IMR-90 (cell line): ENCODE results near the gene RASSF8. TPM values are rescaled to one million over a fixed set of nuclear protein-coding genes. Genes with fewer than 3 reads are reported as not detected.

Source experiments
- ATAC-seq: fragments of 200-7000 bp; cut with Tn5 transposase; 2 replicates; pipeline ENCODE4 v1.9.1; 2020; ENCODE audit warnings: low read depth, mild to moderate bottlenecking, moderate library complexity
- BruUV-seq: library from RNA; stranded (reverse); fragments of 400-500 nt; replicated peaks from 2 replicates; lab custom pipeline; 2021; lab: Mats Ljungman, UMichigan
- CTCF ChIA-PET: fragments of 300-600 bp; formaldehyde crosslinking; extraction: SDS; loops from one replicate; lab custom pipeline; 2021; ENCODE audit warnings: antibody characterized with exemption; lab: Yijun Ruan, JAX
- POLR2A ChIA-PET: fragments of 300-600 bp; sonication (Branson Sonifier 250); formaldehyde crosslinking; loops from one replicate; lab custom pipeline; 2022; ENCODE audit warnings: antibody characterized with exemption; ENCODE audit not compliant: unreplicated experiment; lab: Charles Lee
- DNase-seq: peaks from one replicate; pipeline ENCODE4 v3.0.0; 2013
- H2AFZ ChIP-seq: replicated peaks from 2 replicates; pipeline ENCODE3; 2013; ENCODE audit warnings: low read length, mild to moderate bottlenecking; ENCODE audit not compliant: poor library complexity
- H2AK5ac ChIP-seq: 2 replicates; pipeline ENCODE4 v1.6.1; 2013; ENCODE audit warnings: low read depth, low read length, inconsistent platforms
- H2AK9ac ChIP-seq: replicated peaks from 2 replicates; pipeline ENCODE3; 2013; ENCODE audit warnings: mild to moderate bottlenecking, low read depth, low read length, moderate library complexity; ENCODE audit not compliant: poor library complexity
- H2BK120ac ChIP-seq: 2 replicates; pipeline ENCODE4 v1.6.1; 2013; ENCODE audit warnings: low read depth, low read length, inconsistent platforms
- H2BK15ac ChIP-seq: 3 replicates; pipeline ENCODE4 v1.6.1; 2013; ENCODE audit warnings: low read depth, low read length, inconsistent platforms
- H2BK20ac ChIP-seq: 2 replicates; pipeline ENCODE4 v1.6.1; 2013; ENCODE audit warnings: low read depth, mild to moderate bottlenecking, inconsistent platforms, low read length, moderate library complexity
- H2BK5ac ChIP-seq: 2 replicates; pipeline ENCODE4 v1.6.1; 2013; ENCODE audit warnings: mild to moderate bottlenecking, low read depth, low read length, inconsistent platforms; ENCODE audit not compliant: poor library complexity, severe bottlenecking
- H3K14ac ChIP-seq: replicated peaks from 2 replicates; pipeline ENCODE4 v1.6.1; 2013; ENCODE audit warnings: low read depth, low read length, inconsistent platforms
- H3K18ac ChIP-seq: 2 replicates; pipeline ENCODE4 v1.6.1; 2013; ENCODE audit warnings: low read depth, low read length, control low read depth
- H3K23ac ChIP-seq: 2 replicates; pipeline ENCODE4 v1.6.1; 2013; ENCODE audit warnings: low read depth, low read length, inconsistent platforms
- H3K27ac ChIP-seq: 2 replicates; pipeline ENCODE4 v1.5.1; 2013; ENCODE audit warnings: mild to moderate bottlenecking, control low read depth, low read length; ENCODE audit not compliant: insufficient read depth
- H3K27me3 ChIP-seq: 2 replicates; pipeline ENCODE4 v1.6.1; 2013; ENCODE audit warnings: low read length; ENCODE audit not compliant: control insufficient read depth, insufficient read depth
- H3K36me3 ChIP-seq: 2 replicates; pipeline ENCODE4 v1.6.1; 2013; ENCODE audit warnings: low read length, mixed read lengths; ENCODE audit not compliant: control insufficient read depth, insufficient read depth
- H3K4ac ChIP-seq: 2 replicates; pipeline ENCODE4 v1.6.1; 2013; ENCODE audit warnings: low read depth, low read length, inconsistent platforms
- H3K4me1 ChIP-seq: 2 replicates; pipeline ENCODE4 v1.6.1; 2013; ENCODE audit warnings: low read length, mixed read lengths; ENCODE audit not compliant: control insufficient read depth, insufficient read depth
- H3K4me2 ChIP-seq: 2 replicates; pipeline ENCODE4 v1.6.1; 2013; ENCODE audit warnings: low read depth, mild to moderate bottlenecking, control low read depth, low read length, moderate library complexity
- H3K4me3 ChIP-seq: 2 replicates; pipeline ENCODE4 v1.5.1; 2013; ENCODE audit warnings: low read depth, mild to moderate bottlenecking, control low read depth, low read length, moderate library complexity; ENCODE audit not compliant: insufficient read depth
- H3K56ac ChIP-seq: 2 replicates; pipeline ENCODE4 v1.6.1; 2013; ENCODE audit warnings: low read length, inconsistent platforms; ENCODE audit not compliant: insufficient read depth; ENCODE audit errors: extremely low read depth
- H3K79me1 ChIP-seq, 2 experiments: 2 replicates each; pipeline ENCODE4 v1.6.1; 2013; ENCODE audit warnings: low read length in 2 of 2, inconsistent platforms in 1 of 2, low read depth in 1 of 2
- H3K9ac ChIP-seq: 2 replicates; pipeline ENCODE4 v1.6.1; 2013; ENCODE audit warnings: low read depth, low read length, control low read depth
- H3K9me1 ChIP-seq: 2 replicates; pipeline ENCODE4 v1.6.1; 2013; ENCODE audit warnings: low read length, inconsistent platforms; ENCODE audit not compliant: insufficient read depth
- H3K9me3 ChIP-seq: 2 replicates; pipeline ENCODE4 v1.6.1; 2013; ENCODE audit warnings: low read length; ENCODE audit not compliant: control insufficient read depth, insufficient read depth
- H4K20me1 ChIP-seq: 2 replicates; pipeline ENCODE4 v1.6.1; 2013; ENCODE audit warnings: low read length, inconsistent platforms; ENCODE audit not compliant: insufficient read depth
- H4K5ac ChIP-seq: 2 replicates; pipeline ENCODE4 v1.6.1; 2013; ENCODE audit warnings: mild to moderate bottlenecking, low read depth, low read length, control low read depth
- H4K8ac ChIP-seq, 2 experiments: 2 replicates each; pipeline ENCODE4 v1.6.1; 2013; ENCODE audit warnings: low read depth in 2 of 2, low read length in 2 of 2, control low read depth in 1 of 2, inconsistent platforms in 1 of 2
- H4K91ac ChIP-seq: 2 replicates; pipeline ENCODE4 v1.6.1; 2013; ENCODE audit warnings: low read depth, low read length, inconsistent platforms; ENCODE audit not compliant: insufficient read depth
- BHLHE40 ChIP-seq: fragments of 150-350 bp; IDR thresholded peaks from 2 replicates; pipeline ENCODE4 v1.6.1; 2016; ENCODE audit warnings: mild to moderate bottlenecking, low read depth, low read length
- CEBPB ChIP-seq: IDR thresholded peaks from 2 replicates; pipeline ENCODE4 v1.6.1; 2012; ENCODE audit warnings: low read depth, low read length, improper control_type of control experiment
- CHD1 ChIP-seq: IDR thresholded peaks from 2 replicates; pipeline ENCODE4 v1.6.1; 2012; ENCODE audit warnings: low read depth, low read length, improper control_type of control experiment
- FOS ChIP-seq: fragments of 150-350 bp; IDR thresholded peaks from 2 replicates; pipeline ENCODE4 v1.6.1; 2016; ENCODE audit warnings: low read depth, low read length
- MAZ ChIP-seq: IDR thresholded peaks from 2 replicates; pipeline ENCODE4 v1.6.1; 2012; ENCODE audit warnings: low read depth, mild to moderate bottlenecking, low read length, improper control_type of control experiment, moderate library complexity, borderline replicate concordance
- MXI1 ChIP-seq: IDR thresholded peaks from 2 replicates; pipeline ENCODE4 v1.6.1; 2012; ENCODE audit warnings: low read depth, mild to moderate bottlenecking, low read length, moderate library complexity, borderline replicate concordance
- NFE2L2 ChIP-seq: fragments of 150-350 bp; IDR thresholded peaks from 2 replicates; pipeline ENCODE4 v1.6.1; 2016; ENCODE audit warnings: low read depth, mild to moderate bottlenecking, low read length
- POLR2A ChIP-seq: IDR thresholded peaks from 2 replicates; pipeline ENCODE4 v1.6.1; 2012; ENCODE audit warnings: mild to moderate bottlenecking, low read depth, low read length
- RCOR1 ChIP-seq: IDR thresholded peaks from 2 replicates; pipeline ENCODE4 v1.6.1; 2012; ENCODE audit warnings: mild to moderate bottlenecking, low read length, improper control_type of control experiment; ENCODE audit not compliant: insufficient replicate concordance
- SMC3 ChIP-seq: fragments of 150-350 bp; IDR thresholded peaks from 2 replicates; pipeline ENCODE4 v1.6.1; 2016; ENCODE audit warnings: low read depth, mild to moderate bottlenecking, antibody characterized with exemption, low read length, moderate library complexity
- WGBS, 2 experiments: methylation state at CpG; one replicate each; pipeline versions ENCODE4 v1.1.5 to v1.1.7; 2013; ENCODE audit warnings: missing lambda C conversion rate in 2 of 2; ENCODE audit not compliant: insufficient read length in 1 of 2; ENCODE audit errors: extremely low coverage in 2 of 2; 5-methylcytosine and 5-hydroxymethylcytosine counted together
- dilution Hi-C: fragments of 300-500 bp; cut with HindIII; formaldehyde crosslinking; loops from one replicate; pipeline ENCODE4 v1.14.3; 2018; ENCODE audit warnings: low sequenced_read_pairs; ENCODE audit not compliant: unreplicated experiment
- in situ Hi-C: fragments of 300-500 bp; cut with MboI; formaldehyde crosslinking; loops from 3 replicates; pipeline ENCODE4 v1.14.3; 2019; ENCODE audit warnings: low sequenced_read_pairs, inconsistent platforms, mixed read lengths
- intact Hi-C: fragments of 100-400 bp; cut with micrococcal nuclease; formaldehyde crosslinking; loops from 2 replicates; pipeline ENCODE4 v1.10.0; 2022
- polyA plus RNA-seq, 3 experiments: library from polyadenylated mRNA; depleted of rRNA; stranded (reverse); fragments of >200 nt; gene quantifications; 2 replicates each; pipeline ENCODE4 v1.2.3, GENCODE V29; 2012; ENCODE audit warnings: low replicate concordance in 1 of 3
- total RNA-seq: library from RNA; depleted of rRNA; stranded (reverse); fragments of >200 nt; gene quantifications from 2 replicates; pipeline ENCODE4 v1.2.3, GENCODE V29; 2012
- TF ChIP-seq, protein P1 (sequence below): fragments of 150-350 bp; IDR thresholded peaks from 2 replicates; pipeline ENCODE4 v1.6.1; 2016; ENCODE audit warnings: low read depth, mild to moderate bottlenecking, low read length, moderate library complexity, borderline replicate concordance
- TF ChIP-seq, protein P2 (sequence below): conservative IDR thresholded peaks from 2 replicates; pipeline ENCODE4 v1.5.1; 2012; ENCODE audit warnings: mild to moderate bottlenecking, low read depth, low read length, improper control_type of control experiment
- TF ChIP-seq, protein P3 (sequence below): fragments of 150-350 bp; IDR thresholded peaks from 2 replicates; pipeline ENCODE4 v1.6.1; 2017; ENCODE audit warnings: mild to moderate bottlenecking, antibody characterized with exemption, low read length, low read depth

RASSF8 gene
- total and polyA plus RNA-seq, 2 of the 4 experiments (the other 2 are of a cell fraction): 10.8 to 50.5 TPM

- Histone ChIP-seq H3K27ac (no peak overlapping the region), H4K91ac (no peak overlapping the region), H3K4me2 (peak overlapping the region; percentile 66), H3K4me3 (no peak overlapping the region), H3K18ac (no peak overlapping the region), H2BK120ac (peak overlapping the region; percentile 21; the same call in 1 of the 2 replicates), H2BK15ac (no peak overlapping the region; the same call in 1 of the 3 replicates), H3K4me1 (peaks cover 14% of the 10 kb centered on the region), H3K36me3 (no peaks in the 10 kb centered on the region), H4K5ac (no peak overlapping the region), H3K14ac (peak overlapping the region; percentile 53), H2AFZ (no peak overlapping the region), H3K9me1 (peaks cover 16% of the 10 kb centered on the region), H2BK20ac (no peak overlapping the region), H3K27me3 (no peaks in the 10 kb centered on the region), H4K8ac (0 out of 4 replicates have a peak overlapping the region, but pooled peaks of 1 of the 2 experiments have one; percentile 3), H4K20me1 (peaks cover 32% of the 10 kb centered on the region), H2BK5ac (no peak overlapping the region), H2AK5ac (0 out of 2 replicates have a peak overlapping the region, but pooled peaks have one; percentile 13), H3K23ac (peak overlapping the region; percentile 39; the same call in 1 of the 2 replicates), H3K9me3 (no peaks in the 10 kb centered on the region), H3K79me1 (peaks cover 38 to 60% of the 10 kb centered on the region in 2 experiments), H2AK9ac (no peak overlapping the region), H3K9ac (no peak overlapping the region), H3K56ac (no peak overlapping the region), H3K4ac (0 out of 2 replicates have a peak overlapping the region, but pooled peaks have one; percentile 6)
- in situ Hi-C loops: loop anchor here (25.0 kb wide), 2 partner anchors 806 to 1056 kb away; no protein-coding TSS in a partner anchor
- DNase-seq (no peak), ATAC-seq (peak; percentile 52)
- intact Hi-C loops: no loop called here
- no TSS peak for BruUV-seq
- CTCF ChIA-PET: interaction anchor here (0.7 kb wide), 1 partner anchor 11 kb away, joined by 3 read pairs; no protein-coding TSS in a partner anchor
- dilution Hi-C loops: no loop called here
- WGBS, 2 experiments: 60% methylated on average over 1 of the region's 10 CpGs; no CpG with 5 or more reads in 1 of the 2 experiments
- POLR2A ChIA-PET: no interaction called here
- TF ChIP-seq RCOR1: no peak
- TF ChIP-seq CEBPB: no peak
- TF ChIP-seq, protein P1, sequence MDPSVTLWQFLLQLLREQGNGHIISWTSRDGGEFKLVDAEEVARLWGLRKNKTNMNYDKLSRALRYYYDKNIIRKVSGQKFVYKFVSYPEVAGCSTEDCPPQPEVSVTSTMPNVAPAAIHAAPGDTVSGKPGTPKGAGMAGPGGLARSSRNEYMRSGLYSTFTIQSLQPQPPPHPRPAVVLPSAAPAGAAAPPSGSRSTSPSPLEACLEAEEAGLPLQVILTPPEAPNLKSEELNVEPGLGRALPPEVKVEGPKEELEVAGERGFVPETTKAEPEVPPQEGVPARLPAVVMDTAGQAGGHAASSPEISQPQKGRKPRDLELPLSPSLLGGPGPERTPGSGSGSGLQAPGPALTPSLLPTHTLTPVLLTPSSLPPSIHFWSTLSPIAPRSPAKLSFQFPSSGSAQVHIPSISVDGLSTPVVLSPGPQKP: no peak
- no peak for TF ChIP-seq POLR2A
- TF ChIP-seq CHD1: no peak
- no peak for TF ChIP-seq NFE2L2
- TF ChIP-seq MXI1: no peak
- TF ChIP-seq, protein P2, sequence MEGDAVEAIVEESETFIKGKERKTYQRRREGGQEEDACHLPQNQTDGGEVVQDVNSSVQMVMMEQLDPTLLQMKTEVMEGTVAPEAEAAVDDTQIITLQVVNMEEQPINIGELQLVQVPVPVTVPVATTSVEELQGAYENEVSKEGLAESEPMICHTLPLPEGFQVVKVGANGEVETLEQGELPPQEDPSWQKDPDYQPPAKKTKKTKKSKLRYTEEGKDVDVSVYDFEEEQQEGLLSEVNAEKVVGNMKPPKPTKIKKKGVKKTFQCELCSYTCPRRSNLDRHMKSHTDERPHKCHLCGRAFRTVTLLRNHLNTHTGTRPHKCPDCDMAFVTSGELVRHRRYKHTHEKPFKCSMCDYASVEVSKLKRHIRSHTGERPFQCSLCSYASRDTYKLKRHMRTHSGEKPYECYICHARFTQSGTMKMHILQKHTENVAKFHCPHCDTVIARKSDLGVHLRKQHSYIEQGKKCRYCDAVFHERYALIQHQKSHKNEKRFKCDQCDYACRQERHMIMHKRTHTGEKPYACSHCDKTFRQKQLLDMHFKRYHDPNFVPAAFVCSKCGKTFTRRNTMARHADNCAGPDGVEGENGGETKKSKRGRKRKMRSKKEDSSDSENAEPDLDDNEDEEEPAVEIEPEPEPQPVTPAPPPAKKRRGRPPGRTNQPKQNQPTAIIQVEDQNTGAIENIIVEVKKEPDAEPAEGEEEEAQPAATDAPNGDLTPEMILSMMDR: no peak
- no peak for TF ChIP-seq MAZ
- TF ChIP-seq, protein P3, sequence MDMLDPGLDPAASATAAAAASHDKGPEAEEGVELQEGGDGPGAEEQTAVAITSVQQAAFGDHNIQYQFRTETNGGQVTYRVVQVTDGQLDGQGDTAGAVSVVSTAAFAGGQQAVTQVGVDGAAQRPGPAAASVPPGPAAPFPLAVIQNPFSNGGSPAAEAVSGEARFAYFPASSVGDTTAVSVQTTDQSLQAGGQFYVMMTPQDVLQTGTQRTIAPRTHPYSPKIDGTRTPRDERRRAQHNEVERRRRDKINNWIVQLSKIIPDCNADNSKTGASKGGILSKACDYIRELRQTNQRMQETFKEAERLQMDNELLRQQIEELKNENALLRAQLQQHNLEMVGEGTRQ: no peak
- TF ChIP-seq FOS: no peak
- TF ChIP-seq BHLHE40: no peak
- no peak for TF ChIP-seq SMC3
These were observed 84.9 kb downstream of the RASSF8 start for GRCh38 chr12:26043135-26044006.
